GM12865 (cell line): ENCODE results near the gene IZUMO4.

Experiments
- DNase-seq: peaks from one replicate; pipeline ENCODE4 v3.0.0; 2010; ENCODE audit warnings: low read depth
- H3K4me3 ChIP-seq: 2 replicates; pipeline ENCODE4 v1.5.1; 2011; ENCODE audit warnings: mild to moderate bottlenecking, low read depth, low read length, control low read depth
- CTCF ChIP-seq: IDR thresholded peaks from 2 replicates; pipeline ENCODE4 v1.5.1; 2011; ENCODE audit warnings: low read length, control low read depth, low read depth, inconsistent platforms; ENCODE audit not compliant: insufficient read depth; ENCODE audit errors: missing control alignments

IZUMO4 gene

GRCh38 chr19:2135474-2136402, 39.0 kb downstream of the IZUMO4 start:
- TF ChIP-seq CTCF, result no peak
- DNase-seq, result no peak
- H3K4me3 ChIP-seq, result no peak overlapping the region

GRCh38 chr19:2136796-2137195, 40.1 kb downstream of the IZUMO4 start:
- H3K4me3 ChIP-seq, result no peak overlapping the region
- no peak for DNase-seq
- no peak for TF ChIP-seq CTCF

- no peak for TF ChIP-seq CTCF
- H3K4me3 ChIP-seq, result no peak overlapping the region
- DNase-seq, result no peak
These were observed 41.5 kb downstream of the IZUMO4 start for GRCh38 chr19:2138061-2138728.

- H3K4me3 ChIP-seq, result no peak overlapping the region
- no peak for DNase-seq
- TF ChIP-seq CTCF, result no peak
These were observed 42.8 kb downstream of the IZUMO4 start for GRCh38 chr19:2139385-2140137.

GRCh38 chr19:2140138-2140569, 43.4 kb downstream of the IZUMO4 start:
- no peak for TF ChIP-seq CTCF
- DNase-seq, result no peak
- no peak overlapping the region for H3K4me3 ChIP-seq

GRCh38 chr19:2142173-2142829, 45.6 kb downstream of the IZUMO4 start:
- TF ChIP-seq CTCF, result no peak
- DNase-seq, result no peak
- H3K4me3 ChIP-seq, result no peak overlapping the region
